Measurements from ENCODE around the gene ADGRL3.

ADGRL3 gene

DNA sequence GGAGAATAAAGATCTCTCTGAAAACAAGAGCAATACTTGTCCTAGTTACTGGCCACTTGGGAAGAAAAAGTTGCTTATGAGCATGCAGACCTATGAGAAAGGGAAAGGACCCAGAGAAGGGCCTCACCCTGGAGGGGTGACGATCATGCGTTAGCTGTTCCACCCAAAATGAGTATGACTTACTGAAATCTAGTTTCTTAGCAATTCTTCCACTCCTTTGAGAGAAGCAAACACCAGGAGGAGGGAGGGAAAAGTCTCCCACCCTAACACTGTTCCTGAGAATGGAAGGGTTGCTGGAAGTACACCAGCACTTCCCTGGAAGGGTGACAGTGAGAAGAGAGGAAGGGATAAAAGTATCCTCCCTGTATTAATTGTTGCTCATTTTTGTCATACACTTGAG lies 107.9 kb downstream of the ADGRL3 start:
- TF ChIP-seq, protein P1, sequence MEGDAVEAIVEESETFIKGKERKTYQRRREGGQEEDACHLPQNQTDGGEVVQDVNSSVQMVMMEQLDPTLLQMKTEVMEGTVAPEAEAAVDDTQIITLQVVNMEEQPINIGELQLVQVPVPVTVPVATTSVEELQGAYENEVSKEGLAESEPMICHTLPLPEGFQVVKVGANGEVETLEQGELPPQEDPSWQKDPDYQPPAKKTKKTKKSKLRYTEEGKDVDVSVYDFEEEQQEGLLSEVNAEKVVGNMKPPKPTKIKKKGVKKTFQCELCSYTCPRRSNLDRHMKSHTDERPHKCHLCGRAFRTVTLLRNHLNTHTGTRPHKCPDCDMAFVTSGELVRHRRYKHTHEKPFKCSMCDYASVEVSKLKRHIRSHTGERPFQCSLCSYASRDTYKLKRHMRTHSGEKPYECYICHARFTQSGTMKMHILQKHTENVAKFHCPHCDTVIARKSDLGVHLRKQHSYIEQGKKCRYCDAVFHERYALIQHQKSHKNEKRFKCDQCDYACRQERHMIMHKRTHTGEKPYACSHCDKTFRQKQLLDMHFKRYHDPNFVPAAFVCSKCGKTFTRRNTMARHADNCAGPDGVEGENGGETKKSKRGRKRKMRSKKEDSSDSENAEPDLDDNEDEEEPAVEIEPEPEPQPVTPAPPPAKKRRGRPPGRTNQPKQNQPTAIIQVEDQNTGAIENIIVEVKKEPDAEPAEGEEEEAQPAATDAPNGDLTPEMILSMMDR (IDR thresholded peaks at IDR 0.05), result no peak

DNA sequence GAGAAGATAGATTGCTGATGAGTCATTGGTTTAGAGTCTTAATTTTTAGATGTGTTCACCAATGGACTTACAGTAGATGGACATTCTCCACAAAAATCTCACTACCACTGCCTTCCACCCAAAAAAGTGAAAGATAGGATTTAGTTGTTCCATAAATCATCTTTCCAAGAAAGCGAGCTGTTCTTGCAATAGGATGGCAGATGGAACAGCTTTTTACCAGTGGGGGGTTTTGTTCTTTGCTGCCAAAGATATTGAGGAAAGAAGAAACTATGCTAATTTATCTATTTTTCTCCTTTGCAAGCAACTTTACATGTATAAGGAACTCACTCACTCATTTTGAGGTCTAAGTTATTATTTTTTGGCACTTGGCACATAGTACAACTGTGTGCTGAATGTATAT lies 109.5 kb downstream of the ADGRL3 start:
- TF ChIP-seq, protein P1 (IDR thresholded peaks at IDR 0.05), result no peak

DNA sequence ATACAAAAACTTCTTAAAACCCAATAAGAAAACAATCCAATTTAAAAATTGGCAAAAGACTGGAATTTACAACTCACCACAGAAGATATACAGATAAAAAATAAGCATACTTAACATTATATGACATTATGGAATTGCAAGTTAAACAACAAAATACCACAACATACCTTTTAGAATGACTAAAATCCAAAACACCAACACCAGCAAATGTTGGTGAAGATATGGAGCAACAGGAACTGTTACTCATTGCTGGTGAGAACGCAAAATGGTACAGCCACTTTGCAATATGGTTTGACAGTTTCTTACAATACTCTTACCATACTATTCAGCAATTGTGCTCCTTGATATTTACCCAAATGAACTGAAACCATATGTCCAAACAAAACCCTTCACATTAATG lies 112.4 kb downstream of the ADGRL3 start:
- TF ChIP-seq, protein P1 (IDR thresholded peaks at IDR 0.05), result no peak

DNA sequence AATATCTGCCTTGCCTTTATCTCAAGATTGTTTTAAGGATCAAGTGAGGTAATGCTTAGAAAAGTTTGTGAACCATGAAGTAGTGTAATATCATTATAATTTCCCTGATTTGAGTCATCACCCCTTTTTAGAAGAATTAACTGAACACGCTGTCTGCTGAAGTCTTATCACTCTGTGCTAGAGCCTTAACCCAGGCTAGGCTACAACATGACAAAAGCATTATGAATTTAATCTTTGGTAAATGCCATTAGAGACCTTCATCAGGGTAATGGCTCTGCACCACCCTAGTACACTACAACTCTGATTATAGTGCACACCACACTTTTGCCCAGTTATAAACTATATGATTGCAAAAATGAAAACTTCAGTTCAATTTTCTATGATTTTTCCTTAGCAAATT lies 118.3 kb downstream of the ADGRL3 start:
- TF ChIP-seq, protein P1 (IDR thresholded peaks at IDR 0.05), result no peak

DNA sequence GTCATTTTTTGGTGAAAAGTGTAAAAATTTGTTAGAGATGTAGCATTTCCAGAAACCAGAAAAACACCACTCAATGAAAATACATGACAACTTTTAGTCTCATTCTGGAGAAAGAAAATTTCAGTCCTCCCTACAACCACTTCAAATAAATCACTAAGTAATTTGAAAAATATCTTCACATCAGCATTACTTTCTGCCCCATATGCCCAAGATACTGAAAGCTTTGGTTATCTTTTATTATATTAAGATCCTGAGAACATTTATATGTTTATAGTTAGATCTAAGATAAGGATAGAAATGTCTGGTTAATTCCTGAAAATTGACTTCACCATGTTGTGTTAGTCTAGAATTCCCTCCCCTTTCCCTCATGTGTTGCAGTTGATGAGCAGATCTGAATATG lies 119.0 kb downstream of the ADGRL3 start:
- TF ChIP-seq, protein P1 (IDR thresholded peaks at IDR 0.05), result no peak

DNA sequence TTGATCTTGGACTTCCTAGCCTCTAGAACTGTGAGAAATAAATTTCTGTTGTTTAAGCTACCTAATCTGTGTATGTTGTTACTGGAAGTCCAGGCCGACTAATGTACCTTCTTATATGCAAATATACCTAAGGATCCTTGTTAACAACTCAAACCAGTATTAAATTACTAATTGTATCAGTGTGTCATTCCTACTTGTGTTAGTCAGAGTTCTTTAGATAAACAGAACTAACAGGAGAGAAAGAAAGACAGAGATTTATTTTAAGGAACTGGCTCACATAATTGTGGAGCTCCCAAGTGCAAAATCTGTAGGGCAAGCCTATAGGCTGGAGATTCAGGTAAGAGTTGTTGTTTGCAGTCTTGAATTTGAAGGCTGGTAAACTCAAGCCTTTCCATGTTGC lies 120.0 kb downstream of the ADGRL3 start:
- TF ChIP-seq, protein P1 (IDR thresholded peaks at IDR 0.05), result no peak

DNA sequence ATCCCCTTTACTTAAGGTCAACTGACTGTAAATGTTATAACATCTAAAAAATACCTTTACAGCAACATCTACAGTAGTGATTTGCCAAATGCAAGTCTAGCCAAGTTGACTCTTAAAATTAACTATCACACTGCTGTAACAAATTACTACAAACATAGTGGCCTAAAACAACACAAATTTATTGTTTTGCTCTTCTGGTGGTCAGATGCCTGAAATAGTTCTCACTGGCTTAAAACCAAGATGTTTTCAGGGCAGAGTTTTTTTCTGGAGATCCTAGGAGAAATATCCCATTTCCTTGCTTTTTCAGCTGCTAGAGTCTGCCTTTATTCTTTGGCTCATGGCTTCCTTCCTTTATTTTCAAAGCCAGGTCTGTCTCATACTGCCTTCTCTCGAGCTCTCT lies 120.5 kb downstream of the ADGRL3 start:
- TF ChIP-seq, protein P1 (IDR thresholded peaks at IDR 0.05), result no peak

DNA sequence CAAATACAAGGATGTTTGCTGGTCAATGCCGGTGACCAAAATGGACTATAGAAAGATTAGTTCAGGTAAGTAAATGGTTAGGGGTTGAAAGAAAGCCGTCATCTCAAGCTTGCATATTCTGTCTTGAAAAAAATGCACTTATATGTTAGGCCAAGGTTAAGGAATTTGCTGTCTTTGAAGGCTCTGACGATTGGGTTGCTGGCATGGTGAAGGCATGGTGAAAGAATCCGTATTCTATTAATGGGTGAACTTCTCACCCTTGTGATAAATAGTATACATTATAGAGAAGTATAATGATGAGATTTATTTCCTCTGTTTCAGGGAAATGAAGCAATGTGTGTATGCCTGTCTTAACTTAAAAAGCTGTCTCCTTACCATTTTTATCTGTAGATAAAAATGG lies 132.6 kb downstream of the ADGRL3 start:
- TF ChIP-seq, protein P1 (IDR thresholded peaks at IDR 0.05), result no peak

Data from LNCAP (cell line).